HCT116 (cell line): ENCODE measurements around the gene MYO16. TPM values are rescaled to one million over a fixed set of nuclear protein-coding genes. Genes with fewer than 3 reads are reported as not detected.
A peak's percentile ranks its signal among the peaks of the same experiment; 100 is the strongest.

Experiments
- ATAC-seq: fragments of 200-7000 bp; cut with Tn5 transposase; 2 replicates; pipeline ENCODE4 v1.9.1; 2020; ENCODE audit warnings: mild to moderate bottlenecking, moderate library complexity
- BruUV-seq: library from RNA; stranded (reverse); fragments of 400-500 nt; replicated peaks from 2 replicates; lab custom pipeline; 2021; lab: Mats Ljungman, UMichigan
- CTCF ChIA-PET: fragments of 300-600 bp; sonication (Branson Sonifier 250); formaldehyde crosslinking; loops from one replicate; lab custom pipeline; 2021; ENCODE audit warnings: antibody characterized with exemption; lab: Charles Lee
- POLR2A ChIA-PET: fragments of 300-600, 350-600 bp; sonication (Branson Sonifier 250); formaldehyde crosslinking; loops from one replicate; lab custom pipeline; 2021; ENCODE audit warnings: antibody characterized with exemption; lab: Charles Lee
- RAD21 ChIA-PET, 2 experiments: fragments of 300-600 bp; sonication (Branson Sonifier 250); formaldehyde crosslinking; loops; one replicate each; lab custom pipeline; 2023; ENCODE audit warnings: low total read pairs in 2 of 2; ENCODE audit not compliant: uncharacterized antibody in 2 of 2, unreplicated experiment in 2 of 2, low non-redundant PET in 1 of 2; lab: Charles Lee
- DNase-seq: peaks from one replicate; pipeline ENCODE4 v3.0.0-alpha.2; 2010; ENCODE audit warnings: low read depth, low spot score
- H2AFZ ChIP-seq: fragments of 200-600 bp; shearing (Covaris generic), sonication (generic); 2 replicates; pipeline ENCODE4 v1.6.1; 2017; ENCODE audit warnings: low read depth, mixed run types, mixed read lengths, antibody characterized with exemption, low read length; ENCODE audit not compliant: poor library complexity, severe bottlenecking
- H3K27ac ChIP-seq: 2 replicates; pipeline ENCODE4 v1.5.1; 2012; ENCODE audit warnings: low read depth, low read length
- H3K27me3 ChIP-seq: fragments of 200-600 bp; sonication (generic); 2 replicates; pipeline ENCODE4 v1.6.1; 2016; ENCODE audit warnings: mixed run types, low read length, mixed read lengths; ENCODE audit not compliant: insufficient read depth
- H3K36me3 ChIP-seq, 2 experiments: fragments of 200-500 bp in 1 of 2; fragments of 200-600 bp in 1 of 2; sonication (Bioruptor generic) in 1 of 2; sonication (generic) in 1 of 2; 2 replicates each; pipeline versions ENCODE4 v1.5.1 to v1.6.1; 2014 to 2016; ENCODE audit warnings: low read length in 2 of 2, inconsistent platforms in 1 of 2, mixed read lengths in 1 of 2, mixed run types in 1 of 2; ENCODE audit not compliant: insufficient read depth in 2 of 2, control insufficient read depth in 1 of 2
- H3K4me1 ChIP-seq, 2 experiments: fragments of 200-600 bp in 1 of 2; sonication (generic) in 1 of 2; 2 replicates each; pipeline versions ENCODE4 v1.5.1 to v1.6.1; 2012 to 2017; ENCODE audit warnings: low read length in 2 of 2, inconsistent platforms in 1 of 2, mild to moderate bottlenecking in 1 of 2, mixed read lengths in 1 of 2, mixed run types in 1 of 2, moderate library complexity in 1 of 2; ENCODE audit not compliant: insufficient read depth in 2 of 2, control insufficient read depth in 1 of 2
- H3K4me2 ChIP-seq: fragments of 200-600 bp; sonication (generic); 2 replicates; pipeline ENCODE4 v1.6.1; 2017; ENCODE audit warnings: mixed run types, low read length, mixed read lengths
- H3K4me3 ChIP-seq, 2 experiments: fragments of 200-600 bp in 1 of 2; sonication (generic) in 1 of 2; replicated peaks in 1 of 2; 2 replicates each; pipeline ENCODE4 v1.5.1; 2011 to 2016; ENCODE audit warnings: low read length in 2 of 2, control low read depth in 1 of 2, low read depth in 1 of 2, mild to moderate bottlenecking in 1 of 2, mixed read lengths in 1 of 2, mixed run types in 1 of 2
- H3K79me2 ChIP-seq: fragments of 200-600 bp; sonication (generic); 2 replicates; pipeline ENCODE4 v1.6.1; 2017; ENCODE audit warnings: mild to moderate bottlenecking, mixed run types, low read length, moderate library complexity, mixed read lengths; ENCODE audit not compliant: insufficient read depth
- H3K9ac ChIP-seq: fragments of 200-600 bp; sonication (generic); 2 replicates; pipeline ENCODE4 v1.6.1; 2016; ENCODE audit warnings: low read length, mixed read lengths
- H3K9me2 ChIP-seq: fragments of 200-600 bp; sonication (generic), shearing (Covaris generic); 2 replicates; pipeline ENCODE4 v1.6.1; 2017; ENCODE audit warnings: mixed run types, mild to moderate bottlenecking, moderate library complexity; ENCODE audit not compliant: insufficient read depth
- H3K9me3 ChIP-seq, 2 experiments: fragments of 200-500 bp in 1 of 2; fragments of 200-600 bp in 1 of 2; sonication (Bioruptor generic) in 1 of 2; sonication (generic) in 1 of 2; 2 replicates each; pipeline ENCODE4 v1.6.1; 2014 to 2017; ENCODE audit warnings: low read length in 2 of 2, mixed read lengths in 2 of 2, inconsistent platforms in 1 of 2, low read depth in 1 of 2, mild to moderate bottlenecking in 1 of 2, mixed run types in 1 of 2, moderate library complexity in 1 of 2; ENCODE audit not compliant: control insufficient read depth in 1 of 2, insufficient read depth in 1 of 2
- H4K20me1 ChIP-seq: fragments of 200-600 bp; sonication (generic), shearing (Covaris generic); 2 replicates; pipeline ENCODE4 v1.6.1; 2017; ENCODE audit warnings: mixed run types, mild to moderate bottlenecking, moderate library complexity; ENCODE audit not compliant: insufficient read depth
- ATF3 ChIP-seq: IDR thresholded peaks from 2 replicates; pipeline ENCODE4 v1.6.1; 2012
- CBX3 ChIP-seq: IDR thresholded peaks from 2 replicates; pipeline ENCODE4 v1.6.1; 2012; ENCODE audit warnings: low read depth
- CEBPB ChIP-seq: IDR thresholded peaks from 2 replicates; pipeline ENCODE4 v1.6.1; 2012; ENCODE audit warnings: low read depth
- CTCF ChIP-seq, 3 experiments: fragments of 200-600 bp in 1 of 3; sonication (generic) in 1 of 3; IDR thresholded peaks in 2 of 3; conservative IDR thresholded peaks in 1 of 3; 2 replicates each; pipeline ENCODE4 v1.5.1; 2012 to 2017; ENCODE audit warnings: low read depth in 2 of 3, low read length in 2 of 3, antibody characterized with exemption in 1 of 3, borderline replicate concordance in 1 of 3, control low read depth in 1 of 3, mild to moderate bottlenecking in 1 of 3, mixed read lengths in 1 of 3, mixed run types in 1 of 3, moderate library complexity in 1 of 3; ENCODE audit not compliant: insufficient read depth in 1 of 3
- EGR1 ChIP-seq: IDR thresholded peaks from 2 replicates; pipeline ENCODE4 v1.6.1; 2012; ENCODE audit warnings: low read depth
- ELF1 ChIP-seq: IDR thresholded peaks from 2 replicates; pipeline ENCODE4 v1.6.1; 2012; ENCODE audit warnings: low read depth, borderline replicate concordance
- EZH2 ChIP-seq: fragments of 200-600 bp; sonication (generic); IDR thresholded peaks from 2 replicates; pipeline ENCODE4 v1.6.1; 2017; ENCODE audit warnings: antibody characterized with exemption, mixed run types
- EZH2phosphoT487 ChIP-seq: fragments of 200-600 bp; IDR thresholded peaks from 2 replicates; pipeline ENCODE4 v1.6.1; 2018; ENCODE audit warnings: antibody characterized with exemption, borderline replicate concordance
- FOSL1 ChIP-seq: IDR thresholded peaks from 2 replicates; pipeline ENCODE4 v1.6.1; 2012; ENCODE audit warnings: low read depth
- REST ChIP-seq: IDR thresholded peaks from 2 replicates; pipeline ENCODE4 v1.6.1; 2012; ENCODE audit warnings: low read depth
- SIN3A ChIP-seq: IDR thresholded peaks from 2 replicates; pipeline ENCODE4 v1.6.1; 2012; ENCODE audit warnings: low read depth
- SP1 ChIP-seq: IDR thresholded peaks from 2 replicates; pipeline ENCODE4 v1.6.1; 2012; ENCODE audit warnings: low read depth
- TCF7L2 ChIP-seq: IDR thresholded peaks from 2 replicates; pipeline ENCODE4 v1.7.0; 2011; ENCODE audit warnings: borderline replicate concordance, inconsistent platforms; ENCODE audit not compliant: insufficient read depth, insufficient read length; ENCODE audit errors: extremely low read depth
- ZFX ChIP-seq: fragments of 450-650 bp; IDR thresholded peaks from 2 replicates; pipeline ENCODE4 v1.6.1; 2017
- ZNF274 ChIP-seq: fragments of 200-500 bp; sonication (Bioruptor generic); IDR thresholded peaks from 2 replicates; pipeline ENCODE4 v1.6.1; 2014; ENCODE audit warnings: mild to moderate bottlenecking, low read depth, low read length, inconsistent platforms
- intact Hi-C: fragments of 100-400 bp; cut with micrococcal nuclease; formaldehyde crosslinking; loops from 2 replicates; pipeline ENCODE4 v1.10.0; 2022
- total RNA-seq: library from RNA; stranded (reverse); gene quantifications from one replicate; pipeline ENCODE4 v1.2.1, GENCODE V29; 2021; ENCODE audit not compliant: unreplicated experiment

MYO16 gene
- total RNA-seq, 1 experiment from 2014 or later: 0.07 TPM

GRCh38 chr13:108877300-108877699 is 247.9 kb downstream of the MYO16 start:
- BruUV-seq: no TSS peak
- CTCF ChIA-PET: interaction anchor here (1.0 kb wide), 1 partner anchor 18 kb away, joined by 3 read pairs; no protein-coding TSS in a partner anchor

GRCh38 chr13:108878732-108879131 is 249.3 kb downstream of the MYO16 start:
- peak; percentile 53 for ATAC-seq
- Histone ChIP-seq H3K9ac (no peak overlapping the region), H3K27me3 (no peaks in the 10 kb centered on the region), H3K9me3 (no peaks in the 10 kb centered on the region), H3K27ac (no peak overlapping the region), H3K4me2 (no peak overlapping the region), H3K36me3 (no peaks in the 10 kb centered on the region), H3K79me2 (no peaks in the 10 kb centered on the region), H4K20me1 (no peaks in the 10 kb centered on the region), H3K4me3 (no peak overlapping the region), H3K4me1 (no peaks in the 10 kb centered on the region), H3K9me2 (no peaks in the 10 kb centered on the region), H2AFZ (no peak overlapping the region)
- ChIA-PET POLR2A (no interaction called here), RAD21 (no interaction called here), CTCF (no interaction called here)
- intact Hi-C loops: no loop called here
- no peak for DNase-seq
- BruUV-seq: no TSS peak
- TF ChIP-seq SIN3A (no peak), ELF1 (no peak), CTCF (IDR thresholded peaks at IDR 0.05 in 2 of 3, conservative IDR thresholded peaks at IDR 0.05 in 1 of 3; ENCODE audit: borderline replicate concordance in 1 of 3, insufficient read depth in 1 of 3, low read depth in 2 of 3, low read length in 2 of 3) (no peak), ATF3 (no peak), EGR1 (no peak), CEBPB (no peak), ZNF274 (no peak), FOSL1 (no peak), EZH2 (no peak), REST (no peak), EZH2phosphoT487 (no peak), CBX3 (no peak)

More at GRCh38 chr13:108877300-108877699, 247.9 kb downstream of the MYO16 start:
- Histone ChIP-seq H3K27ac (no peak overlapping the region), H3K4me1 (no peaks in the 10 kb centered on the region), H3K4me3 (no peak overlapping the region), H3K9me2 (no peaks in the 10 kb centered on the region), H3K9me3 (no peaks in the 10 kb centered on the region), H3K36me3 (no peaks in the 10 kb centered on the region), H3K79me2 (no peaks in the 10 kb centered on the region), H2AFZ (no peak overlapping the region), H3K4me2 (no peak overlapping the region), H3K9ac (no peak overlapping the region), H3K27me3 (no peaks in the 10 kb centered on the region), H4K20me1 (no peaks in the 10 kb centered on the region)
- intact Hi-C loops: no loop called here
- no peak for ATAC-seq
- ChIA-PET POLR2A (no interaction called here), RAD21 (no interaction called here)
- no peak for TF ChIP-seq SP1
- no peak for TF ChIP-seq EZH2
- no peak for TF ChIP-seq CBX3
- no peak for TF ChIP-seq TCF7L2
- no peak for TF ChIP-seq ZNF274
- TF ChIP-seq ATF3: no peak
- TF ChIP-seq ZFX: no peak
- DNase-seq: no peak
